ENCODE measurements around the gene TTC39A.

DNA sequence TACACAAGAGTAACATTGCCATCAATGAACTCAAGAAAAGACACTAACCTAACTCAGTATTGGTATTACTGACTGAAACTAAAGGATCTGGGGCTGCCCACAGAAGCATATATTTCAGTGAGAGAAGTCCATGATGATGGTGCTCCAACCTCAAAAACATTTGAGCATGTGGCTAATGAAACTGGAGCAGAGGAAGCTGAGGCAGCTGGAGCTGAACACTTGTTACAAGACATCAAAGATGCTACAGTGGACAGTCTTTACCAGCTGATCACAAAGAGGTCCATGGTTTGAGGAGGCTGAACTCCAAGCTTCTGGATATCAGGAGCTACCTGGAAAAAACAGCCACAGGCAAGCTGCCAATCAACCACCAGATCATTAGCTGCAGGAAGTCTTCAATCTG is 42.2 kb upstream of the TTC39A start:
- TF ChIP-seq, protein P1, sequence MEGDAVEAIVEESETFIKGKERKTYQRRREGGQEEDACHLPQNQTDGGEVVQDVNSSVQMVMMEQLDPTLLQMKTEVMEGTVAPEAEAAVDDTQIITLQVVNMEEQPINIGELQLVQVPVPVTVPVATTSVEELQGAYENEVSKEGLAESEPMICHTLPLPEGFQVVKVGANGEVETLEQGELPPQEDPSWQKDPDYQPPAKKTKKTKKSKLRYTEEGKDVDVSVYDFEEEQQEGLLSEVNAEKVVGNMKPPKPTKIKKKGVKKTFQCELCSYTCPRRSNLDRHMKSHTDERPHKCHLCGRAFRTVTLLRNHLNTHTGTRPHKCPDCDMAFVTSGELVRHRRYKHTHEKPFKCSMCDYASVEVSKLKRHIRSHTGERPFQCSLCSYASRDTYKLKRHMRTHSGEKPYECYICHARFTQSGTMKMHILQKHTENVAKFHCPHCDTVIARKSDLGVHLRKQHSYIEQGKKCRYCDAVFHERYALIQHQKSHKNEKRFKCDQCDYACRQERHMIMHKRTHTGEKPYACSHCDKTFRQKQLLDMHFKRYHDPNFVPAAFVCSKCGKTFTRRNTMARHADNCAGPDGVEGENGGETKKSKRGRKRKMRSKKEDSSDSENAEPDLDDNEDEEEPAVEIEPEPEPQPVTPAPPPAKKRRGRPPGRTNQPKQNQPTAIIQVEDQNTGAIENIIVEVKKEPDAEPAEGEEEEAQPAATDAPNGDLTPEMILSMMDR (IDR thresholded peaks at IDR 0.05), result no peak
- no peak for TF ChIP-seq POLR2A (IDR thresholded peaks at IDR 0.05)
